WTC11 (cell line): ENCODE measurements around the gene TPM2. TPM values are rescaled to one million over a fixed set of nuclear protein-coding genes. Genes with fewer than 3 reads are reported as not detected.

Source experiments
- ATAC-seq: fragments of 200-7000 bp; cut with Tn5 transposase; 2 replicates; pipeline ENCODE4 v1.10.0; 2021; ENCODE audit warnings: mild to moderate bottlenecking, moderate library complexity
- CTCF ChIA-PET: fragments of 300-600 bp; sonication (Branson Sonifier 250); formaldehyde crosslinking; loops from one replicate; lab custom pipeline; 2021; ENCODE audit warnings: antibody characterized with exemption; lab: Charles Lee
- POLR2A ChIA-PET: fragments of 350-600 bp; sonication (Branson Sonifier 250); formaldehyde crosslinking; loops from one replicate; lab custom pipeline; 2021; ENCODE audit warnings: antibody characterized with exemption; lab: Charles Lee
- DNase-seq: peaks from one replicate; pipeline ENCODE4 v3.0.0; 2021; ENCODE audit warnings: low spot score
- H3K27ac Mint-ChIP-seq: 2 replicates; pipeline ENCODE4 v1.8.0; 2021; ENCODE audit warnings: mixed read lengths
- H3K27me3 Mint-ChIP-seq: 2 replicates; pipeline ENCODE4 v1.8.0; 2021; ENCODE audit warnings: low read depth, mild to moderate bottlenecking, moderate library complexity, mixed read lengths
- H3K36me3 Mint-ChIP-seq: 2 replicates; pipeline ENCODE4 v1.8.0; 2021; ENCODE audit warnings: mixed read lengths
- H3K4me1 Mint-ChIP-seq: 2 replicates; pipeline ENCODE4 v1.8.0; 2022; ENCODE audit warnings: mixed read lengths
- H3K4me3 Mint-ChIP-seq: 2 replicates; pipeline ENCODE4 v1.8.0; 2021; ENCODE audit warnings: mild to moderate bottlenecking, moderate library complexity, mixed read lengths
- H3K9me3 Mint-ChIP-seq: 2 replicates; pipeline ENCODE4 v1.8.0; 2021; ENCODE audit warnings: mixed read lengths
- AFF4 ChIP-seq: sonication (generic); formaldehyde crosslinking; IDR thresholded peaks from 2 replicates; pipeline ENCODE4 v1.8.1; 2023; ENCODE audit warnings: mild to moderate bottlenecking, missing genetic modification reagents, borderline replicate concordance
- E2F1 ChIP-seq: sonication (generic); formaldehyde crosslinking; IDR thresholded peaks from 2 replicates; pipeline ENCODE4 v1.8.0; 2022; ENCODE audit warnings: mild to moderate bottlenecking, missing genetic modification reagents
- ELF4 ChIP-seq: sonication (generic); formaldehyde crosslinking; IDR thresholded peaks from 2 replicates; pipeline ENCODE4 v1.8.1; 2022; ENCODE audit warnings: low read depth, mild to moderate bottlenecking, moderate library complexity, missing genetic modification reagents
- FOXK1 ChIP-seq: sonication (generic); formaldehyde crosslinking; IDR thresholded peaks from 2 replicates; pipeline ENCODE4 v1.8.0; 2022; ENCODE audit warnings: mild to moderate bottlenecking, moderate library complexity, missing genetic modification reagents
- FOXP4 ChIP-seq: sonication (generic); formaldehyde crosslinking; IDR thresholded peaks from 2 replicates; pipeline ENCODE4 v1.8.0; 2022; ENCODE audit warnings: mild to moderate bottlenecking, missing genetic modification reagents
- GABPB1 ChIP-seq: sonication (generic); formaldehyde crosslinking; IDR thresholded peaks from 2 replicates; pipeline ENCODE4 v1.8.1; 2023; ENCODE audit warnings: mild to moderate bottlenecking, missing genetic modification reagents
- GRHL2 ChIP-seq: fragments of 250-450 bp; sonication (Bioruptor Pico); IDR thresholded peaks from 2 replicates; pipeline ENCODE4 v1.8.0; 2022; ENCODE audit warnings: mild to moderate bottlenecking, moderate library complexity; ENCODE audit not compliant: insufficient replicate concordance, severe bottlenecking
- HMGA2 ChIP-seq: fragments of 250-450 bp; sonication (Bioruptor Pico); IDR thresholded peaks from 2 replicates; pipeline ENCODE4 v1.4.0; 2021; ENCODE audit warnings: mild to moderate bottlenecking, moderate library complexity
- IRF2 ChIP-seq: sonication (generic); formaldehyde crosslinking; IDR thresholded peaks from 2 replicates; pipeline ENCODE4 v1.8.0; 2022; ENCODE audit warnings: low read depth, missing genetic modification reagents, borderline replicate concordance
- MLX ChIP-seq: sonication (generic); formaldehyde crosslinking; IDR thresholded peaks from 2 replicates; pipeline ENCODE4 v1.8.1; 2023; ENCODE audit warnings: mild to moderate bottlenecking, missing genetic modification reagents, moderate library complexity
- OVOL2 ChIP-seq: fragments of 250-450 bp; sonication (Bioruptor Pico); IDR thresholded peaks from 2 replicates; pipeline ENCODE4 v1.9.0; 2021; ENCODE audit warnings: mild to moderate bottlenecking, borderline replicate concordance
- SMAD4 ChIP-seq: sonication (generic); formaldehyde crosslinking; IDR thresholded peaks from 2 replicates; pipeline ENCODE4 v1.8.0; 2022; ENCODE audit warnings: mild to moderate bottlenecking, missing genetic modification reagents
- SOX15 ChIP-seq: fragments of 250-450 bp; sonication (Bioruptor Pico); IDR thresholded peaks from 2 replicates; pipeline ENCODE4 v1.9.0; 2021; ENCODE audit warnings: mild to moderate bottlenecking
- USF2 ChIP-seq: sonication (generic); formaldehyde crosslinking; IDR thresholded peaks from 2 replicates; pipeline ENCODE4 v1.8.1; 2023; ENCODE audit warnings: mild to moderate bottlenecking, missing genetic modification reagents, moderate library complexity
- ZBTB43 ChIP-seq: sonication (generic); formaldehyde crosslinking; IDR thresholded peaks from 2 replicates; pipeline ENCODE4 v1.8.1; 2023; ENCODE audit warnings: mild to moderate bottlenecking, missing genetic modification reagents
- ZNF396 ChIP-seq: fragments of 250-450 bp; sonication (Bioruptor Pico); IDR thresholded peaks from 2 replicates; pipeline ENCODE4 v1.8.0; 2021; ENCODE audit warnings: mild to moderate bottlenecking, moderate library complexity, borderline replicate concordance
- total RNA-seq: library from RNA; stranded (reverse); gene quantifications from 3 replicates; pipeline ENCODE4 v1.2.3, GENCODE V29; 2021

The TPM2 gene
- total RNA-seq, 1 experiment from 2014 or later, result 146 TPM

- Mint-ChIP-seq H3K36me3 (peaks cover 41% of the 10 kb centered on the region), H3K27ac (no peak overlapping the region), H3K4me3 (no peak overlapping the region)
- no peak for TF ChIP-seq ZBTB43 (CRISPR knock-in tag)
- TF ChIP-seq ELF4, result no peak
- no peak for TF ChIP-seq GRHL2 (CRISPR knock-in tag)
- TF ChIP-seq MLX (CRISPR knock-in tag), result no peak
- no peak for TF ChIP-seq USF2
- TF ChIP-seq SMAD4, result no peak
- no peak for TF ChIP-seq ZNF396 (CRISPR knock-in tag)
- TF ChIP-seq OVOL2 (CRISPR knock-in tag), result no peak
- TF ChIP-seq SOX15 (CRISPR knock-in tag), result no peak
- no peak for TF ChIP-seq FOXK1 (CRISPR knock-in tag)
- no peak for TF ChIP-seq FOXP4 (CRISPR knock-in tag)
- TF ChIP-seq HMGA2 (CRISPR knock-in tag), result no peak
- no peak for TF ChIP-seq GABPB1 (CRISPR knock-in tag)
- TF ChIP-seq AFF4, result no peak
- no peak for TF ChIP-seq E2F1 (CRISPR knock-in tag)
- TF ChIP-seq IRF2 (CRISPR knock-in tag), result no peak
- TF ChIP-seq, all 79 proteins: peak for 0
- Mint-ChIP-seq H3K27me3 (no peaks in the 10 kb centered on the region), H3K9me3 (no peaks in the 10 kb centered on the region), H3K4me1 (peaks cover 27% of the 10 kb centered on the region)
- CTCF ChIA-PET, result no interaction called here
- no peak for DNase-seq
- POLR2A ChIA-PET, result interaction anchor here (0.7 to 2.3 kb wide), 3 partner anchors 9 to 43 kb away, joined by 3 to 10 read pairs (median 3); no protein-coding TSS in a partner anchor
- no peak for ATAC-seq
Measured at GRCh38 chr9:35684921-35685320, 4.8 kb downstream of the TPM2 start.
